HG03135 (cell line): ENCODE data around the gene STRAP.
A peak's percentile ranks its signal among the peaks of the same experiment; 100 is the strongest.
"Not testable (repeated sequence)": the region's sequence is repeated elsewhere in the genome, so short reads cannot be mapped to it uniquely, and the experiment has no call there.

Source experiments
- ATAC-seq: cut with Tn5 transposase; IDR thresholded peaks from one replicate; pipeline ENCODE4 v1.9.1; 2021; ENCODE audit warnings: mild to moderate bottlenecking, moderate library complexity; ENCODE audit not compliant: unreplicated experiment

Gene STRAP

GRCh38 chr12:15919418-15919817 is 37.2 kb downstream of the STRAP start:
- no peak for ATAC-seq

GRCh38 chr12:15924956-15925355 is 42.8 kb downstream of the STRAP start:
- ATAC-seq = no peak

- ATAC-seq = no peak
These were observed 46.2 kb downstream of the STRAP start for GRCh38 chr12:15928346-15928745.

GRCh38 chr12:15928870-15929571 is 46.8 kb downstream of the STRAP start:
- ATAC-seq = no peak

- ATAC-seq = peak; percentile 62
These were observed 49.4 kb downstream of the STRAP start for GRCh38 chr12:15931590-15932053.

- no peak for ATAC-seq
These were observed 50.1 kb downstream of the STRAP start for GRCh38 chr12:15932327-15932726.

- ATAC-seq = no peak
These were observed 50.8 kb downstream of the STRAP start for GRCh38 chr12:15932971-15933370.

- ATAC-seq = no peak
These were observed 51.6 kb downstream of the STRAP start for GRCh38 chr12:15933751-15934150.

GRCh38 chr12:15936751-15937150 is 54.6 kb downstream of the STRAP start:
- no peak for ATAC-seq

GRCh38 chr12:15937902-15938301 is 55.7 kb downstream of the STRAP start:
- no peak for ATAC-seq

GRCh38 chr12:15939111-15939510 is 56.9 kb downstream of the STRAP start:
- ATAC-seq = no peak

- ATAC-seq = no peak
These were observed 60.3 kb downstream of the STRAP start for GRCh38 chr12:15942475-15942874.

- not testable (repeated sequence) for ATAC-seq
These were observed 61.3 kb downstream of the STRAP start for GRCh38 chr12:15943519-15943918.

- ATAC-seq = not testable (repeated sequence)
These were observed 66.3 kb downstream of the STRAP start for GRCh38 chr12:15948461-15948860.
